CD8-positive, alpha-beta memory T cell (primary cell): Measurements from ENCODE around the gene TGM5. TPM values are rescaled to one million over a fixed set of nuclear protein-coding genes. Genes with fewer than 3 reads are reported as not detected.
A peak's percentile ranks its signal among the peaks of the same experiment; 100 is the strongest.

Experiments used
- CTCF ChIA-PET: fragments of 350-600 bp; sonication (Branson Sonifier 250); formaldehyde crosslinking; loops from one replicate; lab custom pipeline; 2021; ENCODE audit warnings: antibody characterized with exemption; lab: Charles Lee
- POLR2A ChIA-PET: fragments of 350-600 bp; sonication (Branson Sonifier 250); formaldehyde crosslinking; loops from one replicate; lab custom pipeline; 2021; ENCODE audit warnings: antibody characterized with exemption; lab: Charles Lee
- DNase-seq, 5 donors: peaks; one replicate each; pipeline versions ENCODE4 v3.0.0 to v3.0.0-alpha.2; 2020 to 2022; ENCODE audit warnings: mixed read lengths in 1 of 5
- H3K27ac ChIP-seq: one replicate; pipeline ENCODE4 v1.7.0; 2013; ENCODE audit warnings: low read depth, mild to moderate bottlenecking, low read length, moderate library complexity
- H3K27me3 ChIP-seq: 2 replicates; pipeline ENCODE4 v1.7.0; 2013; ENCODE audit warnings: low read length, mild to moderate bottlenecking; ENCODE audit not compliant: insufficient read depth, poor library complexity, severe bottlenecking
- H3K36me3 ChIP-seq: 2 replicates; pipeline ENCODE4 v1.7.0; 2013; ENCODE audit warnings: mild to moderate bottlenecking, low read length, moderate library complexity; ENCODE audit not compliant: insufficient read depth
- H3K4me1 ChIP-seq: 2 replicates; pipeline ENCODE4 v1.7.0; 2013; ENCODE audit warnings: mild to moderate bottlenecking, low read length, moderate library complexity; ENCODE audit not compliant: insufficient read depth
- H3K4me3 ChIP-seq: 2 replicates; pipeline ENCODE4 v1.7.0; 2013; ENCODE audit warnings: mild to moderate bottlenecking, low read length
- H3K9me3 ChIP-seq: 2 replicates; pipeline ENCODE4 v1.7.0; 2013; ENCODE audit warnings: mild to moderate bottlenecking, low read length
- H3K27ac Mint-ChIP-seq, 8 donors: one replicate each; pipeline ENCODE4 v1.8.0; 2020 to 2021; ENCODE audit warnings: mixed read lengths in 8 of 8, mild to moderate bottlenecking in 6 of 8, inconsistent platforms in 3 of 8, moderate library complexity in 3 of 8
- H3K27me3 Mint-ChIP-seq, 2 donors: one replicate each; pipeline ENCODE4 v1.8.0; 2020 to 2021; ENCODE audit warnings: mixed read lengths in 2 of 2, mild to moderate bottlenecking in 1 of 2, moderate library complexity in 1 of 2
- H3K36me3 Mint-ChIP-seq, 3 donors: one replicate each; pipeline ENCODE4 v1.8.0; 2020 to 2021; ENCODE audit warnings: mixed read lengths in 3 of 3, inconsistent platforms in 1 of 3, mild to moderate bottlenecking in 1 of 3
- H3K4me1 Mint-ChIP-seq, 3 donors: one replicate each; pipeline ENCODE4 v1.8.0; 2020 to 2021; ENCODE audit warnings: mixed read lengths in 3 of 3, inconsistent platforms in 1 of 3, mild to moderate bottlenecking in 1 of 3
- H3K4me3 Mint-ChIP-seq, 7 donors: one replicate each; pipeline ENCODE4 v1.8.0; 2020 to 2021; ENCODE audit warnings: mixed read lengths in 7 of 7, mild to moderate bottlenecking in 6 of 7, moderate library complexity in 4 of 7, inconsistent platforms in 2 of 7
- H3K9me3 Mint-ChIP-seq, 5 donors: one replicate each; pipeline ENCODE4 v1.8.0; 2020 to 2022; ENCODE audit warnings: mixed read lengths in 5 of 5, mild to moderate bottlenecking in 3 of 5, moderate library complexity in 2 of 5, inconsistent platforms in 1 of 5
- polyA plus RNA-seq: library from polyadenylated mRNA; unstranded; fragments of 300-500 nt; fragmentation: Illumina TruSeq; gene quantifications from one replicate; pipeline ENCODE4 v1.2.3, GENCODE V29; 2021
- total RNA-seq, 2 experiments: library from RNA; stranded (reverse); gene quantifications; one replicate each; pipeline ENCODE4 v1.2.3, GENCODE V29; 2021

The TGM5 gene
- total and polyA plus RNA-seq, 3 experiments from 2014 or later = 0.18 TPM; not detected in 2

GRCh38 chr15:43239732-43240491 is 26.8 kb downstream of the TGM5 start:
- Histone ChIP-seq H3K27me3 (no peaks in the 10 kb centered on the region), H3K4me1 (no peaks in the 10 kb centered on the region), H3K4me3 (no peak overlapping the region), H3K36me3 (no peaks in the 10 kb centered on the region), H3K9me3 (no peaks in the 10 kb centered on the region), H3K27ac (no peak overlapping the region)
- ChIA-PET POLR2A (no interaction called here), CTCF (interaction anchor here (1.0 kb wide), 1 partner anchor 14 kb away, joined by 4 read pairs; no protein-coding TSS in a partner anchor)
- Mint-ChIP-seq H3K4me1 (peaks cover 0 to 3% (median 0%) of the 10 kb centered on the region in 3 donors), H3K4me3 (no peak overlapping the region), H3K27ac (peak overlapping the region in 1 of 8 donors; percentile 12), H3K9me3 (no peaks in the 10 kb centered on the region), H3K27me3 (peaks cover 6 to 15% of the 10 kb centered on the region in 2 donors), H3K36me3 (no peaks in the 10 kb centered on the region)
- DNase-seq = no peak

GRCh38 chr15:43238671-43239131 is 28.0 kb downstream of the TGM5 start:
- Histone ChIP-seq H3K36me3 (no peaks in the 10 kb centered on the region), H3K4me3 (no peak overlapping the region), H3K27ac (no peak overlapping the region), H3K4me1 (no peaks in the 10 kb centered on the region), H3K27me3 (no peaks in the 10 kb centered on the region), H3K9me3 (no peaks in the 10 kb centered on the region)
- Mint-ChIP-seq H3K4me1 (peaks cover 0 to 3% (median 0%) of the 10 kb centered on the region in 3 donors), H3K27me3 (peaks cover 8 to 20% of the 10 kb centered on the region in 2 donors), H3K9me3 (no peaks in the 10 kb centered on the region), H3K27ac (no peak overlapping the region), H3K4me3 (no peak overlapping the region), H3K36me3 (no peaks in the 10 kb centered on the region)
- no peak for DNase-seq
- POLR2A ChIA-PET = interaction anchor here (0.6 kb wide), 1 partner anchor 1768 kb away, joined by 3 read pairs; no protein-coding TSS in a partner anchor
- CTCF ChIA-PET = interaction anchor here (1.0 kb wide), 1 partner anchor 13 kb away, joined by 4 read pairs; no protein-coding TSS in a partner anchor

DNA sequence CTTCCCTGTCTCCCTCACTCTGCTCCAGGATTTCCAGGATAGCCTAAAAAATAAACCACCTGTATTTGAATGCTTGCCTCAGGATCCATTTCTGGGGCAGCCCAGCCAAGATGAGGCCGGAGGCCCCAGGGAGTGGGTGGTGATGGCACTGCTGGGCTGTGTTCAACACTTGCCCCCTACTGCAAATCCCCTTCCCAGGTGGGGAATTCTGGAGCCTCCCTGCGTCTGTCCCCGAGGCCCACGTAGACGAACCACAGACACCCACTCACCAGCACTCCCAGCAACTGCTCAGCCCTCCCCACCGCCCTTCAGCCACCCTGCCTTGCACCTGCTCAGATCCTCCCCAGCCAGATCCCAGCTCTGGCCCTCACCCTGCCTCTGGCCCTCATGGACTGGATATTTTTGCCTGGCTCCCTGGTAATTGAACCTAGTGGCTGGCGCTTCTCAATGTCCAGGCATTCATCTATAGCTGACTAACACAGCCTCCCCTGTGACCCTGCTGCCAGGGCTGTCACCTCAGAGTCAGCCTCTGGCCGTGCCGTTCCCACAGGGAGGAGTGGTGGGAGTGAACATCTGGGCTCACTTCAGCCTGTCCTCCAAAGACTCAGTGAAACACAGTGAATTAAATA is 28.8 kb downstream of the TGM5 start:
- Mint-ChIP-seq H3K4me3 (peak overlapping the region in 1 of 7 donors; percentile 72), H3K36me3 (no peaks in the 10 kb centered on the region), H3K9me3 (no peaks in the 10 kb centered on the region), H3K4me1 (peaks cover 0 to 3% (median 0%) of the 10 kb centered on the region in 3 donors), H3K27me3 (peaks cover 8 to 24% of the 10 kb centered on the region in 2 donors), H3K27ac (no peak overlapping the region)
- DNase-seq = no peak
- Histone ChIP-seq H3K36me3 (no peaks in the 10 kb centered on the region), H3K4me1 (no peaks in the 10 kb centered on the region), H3K27ac (no peak overlapping the region), H3K4me3 (no peak overlapping the region), H3K9me3 (no peaks in the 10 kb centered on the region), H3K27me3 (no peaks in the 10 kb centered on the region)
- ChIA-PET POLR2A (no interaction called here), CTCF (interaction anchor here (1.3 kb wide), 1 partner anchor 13 kb away, joined by 3 read pairs; no protein-coding TSS in a partner anchor)

GRCh38 chr15:43235536-43235935 is 31.2 kb downstream of the TGM5 start:
- no peak overlapping the region for H3K27ac ChIP-seq
- H3K36me3 Mint-ChIP-seq = no peaks in the 10 kb centered on the region
- H3K9me3 ChIP-seq = no peaks in the 10 kb centered on the region
- no peak for DNase-seq
- ChIA-PET CTCF (interaction anchor here (1.0 kb wide), 1 partner anchor 10 kb away, joined by 4 read pairs; no protein-coding TSS in a partner anchor), POLR2A (no interaction called here)
- H3K27ac Mint-ChIP-seq = peak overlapping the region in 1 of 8 donors; percentile 42
- H3K9me3 Mint-ChIP-seq = no peaks in the 10 kb centered on the region
- no peaks in the 10 kb centered on the region for H3K27me3 ChIP-seq
- no peak overlapping the region for H3K4me3 ChIP-seq
- H3K36me3 ChIP-seq = no peaks in the 10 kb centered on the region
- no peak overlapping the region for H3K4me3 Mint-ChIP-seq
- peaks cover 0 to 3% (median 0%) of the 10 kb centered on the region in 3 donors for H3K4me1 Mint-ChIP-seq
- H3K27me3 Mint-ChIP-seq = peaks cover 11 to 22% of the 10 kb centered on the region in 2 donors
- H3K4me1 ChIP-seq = no peaks in the 10 kb centered on the region

GRCh38 chr15:43232289-43232874 is 34.3 kb downstream of the TGM5 start:
- no peaks in the 10 kb centered on the region for H3K4me1 ChIP-seq
- H3K27ac ChIP-seq = no peak overlapping the region
- Mint-ChIP-seq H3K27ac (no peak overlapping the region), H3K4me1 (no peaks in the 10 kb centered on the region), H3K36me3 (no peaks in the 10 kb centered on the region), H3K9me3 (no peaks in the 10 kb centered on the region), H3K27me3 (peaks cover 14% of the 10 kb centered on the region in 2 donors), H3K4me3 (no peak overlapping the region)
- H3K36me3 ChIP-seq = no peaks in the 10 kb centered on the region
- no peaks in the 10 kb centered on the region for H3K9me3 ChIP-seq
- no peaks in the 10 kb centered on the region for H3K27me3 ChIP-seq
- H3K4me3 ChIP-seq = no peak overlapping the region
- POLR2A ChIA-PET = no interaction called here
- no peak for DNase-seq
- CTCF ChIA-PET = interaction anchor here (0.9 to 1.3 kb wide), 2 partner anchors 9 to 53 kb away, joined by 3 to 4 read pairs; no protein-coding TSS in a partner anchor

DNA sequence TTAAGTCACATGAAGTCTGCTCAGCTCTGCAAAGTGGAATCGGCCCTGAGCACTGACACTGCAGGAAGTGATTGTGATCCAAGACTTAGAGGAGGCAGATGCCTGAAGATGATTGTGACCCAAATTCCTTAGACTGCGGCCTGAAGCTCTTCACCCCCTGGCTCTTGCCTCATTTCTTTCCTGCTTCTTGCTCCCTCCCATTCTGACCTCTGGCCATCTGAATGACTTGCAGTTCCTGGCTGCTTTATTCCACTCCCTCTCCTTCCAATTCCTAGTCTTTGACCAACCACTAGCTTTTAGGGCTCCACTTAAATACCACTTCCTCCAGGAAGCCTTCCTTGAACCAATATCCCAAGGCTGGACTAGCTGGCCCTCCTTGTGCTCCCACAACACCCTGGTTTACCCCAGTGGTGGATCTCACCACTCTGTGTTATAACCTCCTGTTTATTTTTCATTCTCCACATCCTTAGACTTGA is 36.0 kb downstream of the TGM5 start:
- H3K4me1 Mint-ChIP-seq = peaks cover under 1 to 4% (median 3%) of the 10 kb centered on the region in 3 donors
- peaks cover 15 to 16% of the 10 kb centered on the region in 2 donors for H3K27me3 Mint-ChIP-seq
- H3K27ac ChIP-seq = peak overlapping the region; percentile 32
- H3K36me3 Mint-ChIP-seq = no peaks in the 10 kb centered on the region
- H3K4me3 Mint-ChIP-seq = no peak overlapping the region
- CTCF ChIA-PET = interaction anchor here (1.0 kb wide), 1 partner anchor 55 kb away, joined by 3 read pairs; no protein-coding TSS in a partner anchor
- POLR2A ChIA-PET = no interaction called here
- no peaks in the 10 kb centered on the region for H3K4me1 ChIP-seq
- H3K36me3 ChIP-seq = no peaks in the 10 kb centered on the region
- no peaks in the 10 kb centered on the region for H3K27me3 ChIP-seq
- H3K27ac Mint-ChIP-seq = peak overlapping the region in 1 of 8 donors; percentile 1
- no peak overlapping the region for H3K4me3 ChIP-seq
- no peaks in the 10 kb centered on the region for H3K9me3 Mint-ChIP-seq
- no peaks in the 10 kb centered on the region for H3K9me3 ChIP-seq
- no peak for DNase-seq

DNA sequence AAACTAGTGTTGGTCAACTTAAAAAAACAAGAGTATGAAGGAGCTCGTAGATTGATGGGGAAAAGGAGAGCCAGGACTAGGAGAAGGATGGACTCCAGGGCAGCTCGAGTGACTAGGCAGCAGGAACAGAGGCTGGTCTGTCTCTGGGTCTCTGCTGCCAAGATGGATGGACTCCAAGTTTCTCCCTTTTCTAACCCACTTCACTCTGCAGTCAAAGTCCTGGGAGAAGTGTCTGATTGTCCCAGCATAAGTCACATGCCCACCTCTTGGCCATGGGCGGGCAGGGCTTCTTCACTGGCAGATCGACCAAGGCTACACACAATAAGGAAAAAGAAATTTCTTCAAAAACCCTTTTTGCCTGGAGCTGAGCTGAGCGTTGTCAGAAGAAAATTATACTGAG is 36.8 kb downstream of the TGM5 start:
- no peaks in the 10 kb centered on the region for H3K9me3 Mint-ChIP-seq
- no peak overlapping the region for H3K4me3 Mint-ChIP-seq
- H3K4me3 ChIP-seq = no peak overlapping the region
- no peaks in the 10 kb centered on the region for H3K36me3 ChIP-seq
- peaks cover 6 to 8% (median 6%) of the 10 kb centered on the region in 3 donors for H3K4me1 Mint-ChIP-seq
- ChIA-PET POLR2A (no interaction called here), CTCF (no interaction called here)
- no peaks in the 10 kb centered on the region for H3K4me1 ChIP-seq
- H3K36me3 Mint-ChIP-seq = no peaks in the 10 kb centered on the region
- H3K27me3 Mint-ChIP-seq = peaks cover 18 to 19% of the 10 kb centered on the region in 2 donors
- no peak for DNase-seq
- H3K27ac ChIP-seq = no peak overlapping the region
- no peaks in the 10 kb centered on the region for H3K9me3 ChIP-seq
- no peak overlapping the region for H3K27ac Mint-ChIP-seq
- no peaks in the 10 kb centered on the region for H3K27me3 ChIP-seq
